GM13976 (cell line): ENCODE results near the gene EXOC1.

Experiments
- DNase-seq: peaks from one replicate; pipeline ENCODE4 v3.0.0; 2012; ENCODE audit warnings: low spot score
- in situ Hi-C: fragments of 300-500 bp; cut with MboI; formaldehyde crosslinking; loops from one replicate; pipeline ENCODE4 v1.12.0; 2022; ENCODE audit warnings: low sequenced_read_pairs, mixed read lengths, inconsistent platforms; ENCODE audit not compliant: unreplicated experiment
- TF ChIP-seq, protein P1 (sequence below): IDR thresholded peaks from 2 replicates; pipeline ENCODE4 v1.5.1; 2012; ENCODE audit warnings: borderline replicate concordance, mild to moderate bottlenecking; ENCODE audit not compliant: insufficient read depth; ENCODE audit errors: extremely low read depth, missing control alignments, control extremely low read depth

EXOC1 gene

DNA sequence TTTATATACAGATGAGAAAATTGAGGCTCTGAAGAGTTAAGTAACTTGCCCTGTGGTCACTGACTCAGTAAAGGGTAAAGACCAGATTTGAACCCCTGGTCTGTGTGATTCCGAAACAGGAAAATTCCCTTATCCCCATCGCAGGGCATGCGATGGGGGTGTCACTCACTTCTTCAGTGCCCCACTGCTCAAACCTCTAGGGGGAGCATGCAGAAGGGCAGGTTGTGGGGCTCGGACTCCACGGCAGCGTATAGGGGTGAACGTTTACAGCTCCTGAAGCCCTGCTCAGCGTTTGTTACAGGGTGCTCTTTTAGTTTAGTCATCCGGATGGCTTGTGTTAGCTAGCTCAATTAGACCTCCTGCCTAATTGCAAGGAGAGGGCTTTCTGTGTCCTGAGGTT, 3.7 kb upstream of the EXOC1 start:
- in situ Hi-C loops, result no loop called here
- no peak for DNase-seq
- TF ChIP-seq, protein P1, sequence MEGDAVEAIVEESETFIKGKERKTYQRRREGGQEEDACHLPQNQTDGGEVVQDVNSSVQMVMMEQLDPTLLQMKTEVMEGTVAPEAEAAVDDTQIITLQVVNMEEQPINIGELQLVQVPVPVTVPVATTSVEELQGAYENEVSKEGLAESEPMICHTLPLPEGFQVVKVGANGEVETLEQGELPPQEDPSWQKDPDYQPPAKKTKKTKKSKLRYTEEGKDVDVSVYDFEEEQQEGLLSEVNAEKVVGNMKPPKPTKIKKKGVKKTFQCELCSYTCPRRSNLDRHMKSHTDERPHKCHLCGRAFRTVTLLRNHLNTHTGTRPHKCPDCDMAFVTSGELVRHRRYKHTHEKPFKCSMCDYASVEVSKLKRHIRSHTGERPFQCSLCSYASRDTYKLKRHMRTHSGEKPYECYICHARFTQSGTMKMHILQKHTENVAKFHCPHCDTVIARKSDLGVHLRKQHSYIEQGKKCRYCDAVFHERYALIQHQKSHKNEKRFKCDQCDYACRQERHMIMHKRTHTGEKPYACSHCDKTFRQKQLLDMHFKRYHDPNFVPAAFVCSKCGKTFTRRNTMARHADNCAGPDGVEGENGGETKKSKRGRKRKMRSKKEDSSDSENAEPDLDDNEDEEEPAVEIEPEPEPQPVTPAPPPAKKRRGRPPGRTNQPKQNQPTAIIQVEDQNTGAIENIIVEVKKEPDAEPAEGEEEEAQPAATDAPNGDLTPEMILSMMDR, result no peak

DNA sequence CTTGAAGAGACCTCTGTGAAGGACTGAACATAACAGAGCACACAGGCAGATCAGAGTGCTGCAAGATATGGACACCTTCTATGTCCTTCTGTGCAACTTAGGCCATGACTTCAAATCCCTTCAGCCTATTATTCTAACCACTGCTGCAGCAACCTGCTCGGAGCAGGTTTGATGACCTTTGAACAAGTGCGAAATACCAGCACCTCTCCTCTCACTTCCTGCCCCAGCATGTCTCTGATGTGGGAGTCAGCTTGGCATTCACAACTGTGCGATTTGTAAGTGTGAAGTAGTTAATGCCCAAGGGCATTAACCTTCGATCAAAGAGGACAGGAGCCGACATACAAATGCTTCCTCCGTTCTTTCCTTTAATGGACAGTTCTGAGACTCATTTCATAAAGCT, 1.6 kb upstream of the EXOC1 start:
- no peak for DNase-seq
- TF ChIP-seq, protein P1, result no peak
- in situ Hi-C loops, result no loop called here

DNA sequence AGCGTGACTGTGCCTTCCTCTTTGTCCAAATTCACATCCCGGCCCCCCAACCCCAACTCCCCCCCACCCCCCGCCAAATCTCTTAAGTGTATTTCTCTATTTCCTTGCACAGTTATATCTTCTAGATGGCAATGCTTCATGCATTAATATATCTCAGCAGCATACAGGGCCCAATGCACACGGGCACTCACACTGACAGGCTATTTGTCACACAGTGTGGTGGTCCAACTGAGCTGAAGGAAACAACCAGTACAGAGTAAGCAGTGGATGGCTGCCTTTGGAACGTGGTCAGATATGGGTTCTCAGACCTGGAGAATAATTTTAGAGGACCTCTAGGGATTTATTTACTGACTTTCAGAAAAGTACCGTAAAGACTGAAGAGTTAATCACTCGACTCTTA, 681 bp downstream of the EXOC1 start:
- in situ Hi-C loops, result no loop called here
- TF ChIP-seq, protein P1, result no peak
- no peak for DNase-seq

DNA sequence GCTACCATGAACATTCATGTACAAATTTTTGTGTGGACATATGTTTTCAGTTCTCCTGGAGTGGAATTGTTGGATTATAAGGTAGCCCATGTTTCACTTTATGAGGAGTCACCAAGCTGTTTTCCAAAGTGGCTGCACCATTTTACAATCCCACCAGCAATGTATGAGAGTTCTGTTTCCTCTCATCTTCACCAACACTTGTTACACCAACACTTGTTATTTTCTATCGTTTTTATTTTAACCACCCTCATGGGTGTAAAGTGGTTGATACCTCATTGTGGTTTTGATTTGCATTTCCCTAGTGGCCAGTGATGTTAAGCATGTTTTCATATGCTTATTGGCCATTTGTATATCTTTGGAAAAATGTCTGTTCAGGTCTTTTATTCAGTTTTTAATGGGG, 4.1 kb downstream of the EXOC1 start:
- DNase-seq, result no peak
- TF ChIP-seq, protein P1, result no peak
- in situ Hi-C loops, result no loop called here

DNA sequence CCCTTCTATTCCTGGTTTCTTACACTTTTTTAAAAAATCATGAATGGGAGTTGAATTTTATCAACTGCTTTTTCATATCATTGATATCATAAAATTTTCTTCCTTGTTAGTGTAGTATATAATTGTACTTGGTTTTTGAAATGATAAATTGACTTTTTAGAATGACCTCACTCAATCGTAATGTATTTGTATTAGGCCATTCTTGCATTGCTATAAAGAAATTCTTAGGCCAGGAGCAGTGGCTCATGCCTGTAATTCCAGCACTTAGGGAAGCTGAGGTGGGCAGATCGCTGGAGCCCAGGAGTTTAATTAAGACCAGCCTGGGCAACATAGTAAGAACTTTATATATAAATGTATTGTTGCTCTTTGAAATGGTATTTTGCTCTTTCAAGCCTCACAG, 6.3 kb downstream of the EXOC1 start:
- in situ Hi-C loops, result no loop called here
- no peak for DNase-seq
- TF ChIP-seq, protein P1, result no peak

DNA sequence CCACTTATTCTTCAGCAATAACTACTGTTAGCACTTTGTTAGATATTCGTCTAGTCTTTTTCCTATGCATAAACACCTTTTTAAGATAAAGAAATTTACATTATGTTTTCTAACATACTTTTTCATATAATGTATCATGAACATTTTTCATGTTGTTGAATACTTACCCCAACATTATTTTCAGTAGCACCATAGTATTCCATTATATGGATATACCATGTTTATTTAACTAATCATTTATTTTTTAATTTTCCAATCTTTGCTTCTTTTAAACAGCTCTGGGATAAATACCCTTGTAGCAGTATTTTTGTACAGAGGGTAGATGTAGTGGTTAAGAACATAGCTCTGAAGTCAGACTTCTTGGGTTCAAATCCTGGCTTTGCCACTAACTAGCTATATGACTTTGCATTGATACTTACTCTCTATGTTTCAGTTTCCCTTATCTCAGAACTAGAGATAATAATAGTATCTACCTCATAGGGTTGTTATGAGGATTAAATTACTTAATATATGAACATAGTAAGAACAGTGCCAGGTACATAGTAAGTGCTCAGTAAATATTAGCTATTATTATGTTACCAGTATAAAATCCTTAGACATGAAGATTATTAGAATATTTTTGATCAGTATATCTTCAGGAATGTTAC, 11.3 kb downstream of the EXOC1 start:
- TF ChIP-seq, protein P1, result no peak
- no peak for DNase-seq
- in situ Hi-C loops, result no loop called here

DNA sequence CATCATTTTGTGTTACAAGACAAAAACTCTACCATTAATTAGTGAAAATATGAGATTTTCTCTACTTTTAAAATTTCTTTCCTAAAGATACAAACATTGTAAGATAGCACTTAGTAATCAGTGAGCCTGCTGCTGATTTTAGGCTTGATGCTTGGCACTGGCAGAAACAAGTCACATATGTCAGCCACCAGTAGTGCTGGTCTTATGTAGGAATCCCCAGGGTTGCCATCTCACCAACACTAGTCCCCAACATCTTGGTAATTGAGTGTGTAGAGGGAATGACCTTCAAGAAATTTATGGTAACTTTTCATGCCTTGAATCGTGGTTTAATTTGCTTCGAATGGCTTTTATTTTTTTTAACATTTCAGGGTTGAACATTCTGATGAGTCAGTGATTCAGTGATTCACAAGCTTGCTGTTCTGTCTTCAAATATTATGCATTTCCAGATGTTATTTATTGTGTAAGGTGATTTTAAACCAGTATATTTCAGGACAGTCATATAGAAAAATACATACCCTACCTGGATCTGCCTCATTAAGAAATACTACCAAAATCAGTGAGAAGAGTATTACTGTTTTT, 11.9 kb downstream of the EXOC1 start:
- DNase-seq, result no peak
- in situ Hi-C loops, result no loop called here
- TF ChIP-seq, protein P1, result no peak
